ENCODE measurements around the gene PAX9. TPM values are rescaled to one million over a fixed set of nuclear protein-coding genes. Genes with fewer than 3 reads are reported as not detected.

PAX9 gene
- total and polyA plus RNA-seq, 9 of the 15 experiments (the other 6 are each of a cell fraction or from before 2014, with no cell fraction given), result 0.87 to 2.4 (median 1.3) TPM

GRCh38 chr14:36653962-36654793, 7.5 kb upstream of the PAX9 start:
- CTCF ChIA-PET (ENCODE audit: low intra/inter-chr PET ratio), result no interaction called here
- FAIRE-seq, result no peak
- no peaks in the 10 kb centered on the region; a peak in 2 of 5 replicates for H3K27me3 ChIP-seq (ENCODE audit: control insufficient read depth in 2 of 2, insufficient read depth in 2 of 2, low read length in 2 of 2)
- no peak overlapping the region for H2AFZ ChIP-seq (ENCODE audit: low read depth, low read length)
- H3K4me2 ChIP-seq (ENCODE audit: insufficient read depth, low read length), result no peak overlapping the region
- no peak overlapping the region for H3K27ac ChIP-seq (ENCODE audit: extremely low read depth, low read depth, low read length)
- H3K4me3 ChIP-seq, result no peak overlapping the region
- no peaks in the 10 kb centered on the region; the same call in 1 of the 2 replicates for H3K9me3 ChIP-seq (replicated peaks; ENCODE audit: control insufficient read depth, insufficient read depth, low read depth, low read length)
- intact Hi-C loops (cut with micrococcal nuclease) (no loop called here), in situ Hi-C loops (cut with MboI) (no loop called here)
- H3K4me1 ChIP-seq (replicated peaks in 1 of 2; ENCODE audit: control insufficient read depth in 2 of 2, insufficient read depth in 2 of 2, low read length in 2 of 2), result peaks cover 0 to 5% of the 10 kb centered on the region in 2 experiments; a peak in 2 of 5 replicates
- ATAC-seq, result no peak
- no peaks in the 10 kb centered on the region for H3K79me2 ChIP-seq (ENCODE audit: control insufficient read depth, insufficient read depth, low read length)
- POLR2A ChIA-PET, result no interaction called here
- 34% methylated on average over 27 of the region's 31 CpGs for WGBS (ENCODE audit: insufficient coverage, low coverage, missing lambda C conversion rate)
- H3K36me3 ChIP-seq (ENCODE audit: control insufficient read depth, insufficient read depth, low read length), result no peaks in the 10 kb centered on the region
- no peaks in the 10 kb centered on the region for H4K20me1 ChIP-seq (replicated peaks; ENCODE audit: control insufficient read depth, insufficient read depth, low read length)
- BruUV-seq (replicated peaks), result no TSS peak
- no peak for DNase-seq (ENCODE audit: extremely low read depth in 1 of 4, low spot score in 3 of 4)
- no peaks in the 10 kb centered on the region for H3K9me1 ChIP-seq (ENCODE audit: control insufficient read depth, insufficient read depth, low read length)
- H3K9ac ChIP-seq (ENCODE audit: insufficient read depth in 1 of 2, low read depth in 2 of 2, low read length in 2 of 2), result no peak overlapping the region
- TF ChIP-seq SIN3B (IDR thresholded peaks at IDR 0.05; ENCODE audit: low read depth), result no peak
- TF ChIP-seq CEBPZ (IDR thresholded peaks at IDR 0.05; ENCODE audit: borderline replicate concordance, low read depth, low read length), result no peak
- no peak for TF ChIP-seq ZNF655 (CRISPR knock-in tag; IDR thresholded peaks at IDR 0.05)
- TF ChIP-seq ZNF124 (CRISPR knock-in tag; IDR thresholded peaks at IDR 0.05), result no peak
- TF ChIP-seq LCOR (CRISPR knock-in tag; IDR thresholded peaks at IDR 0.05), result no peak
- TF ChIP-seq BCOR (IDR thresholded peaks at IDR 0.05), result no peak
- TF ChIP-seq BCL6 (CRISPR knock-in tag; IDR thresholded peaks at IDR 0.05), result no peak
- TF ChIP-seq ZNF41 (CRISPR knock-in tag; conservative IDR thresholded peaks at IDR 0.05), result no peak
- TF ChIP-seq AFF1 (IDR thresholded peaks at IDR 0.05; ENCODE audit: low read depth in 1 of 2, partially characterized antibody in 2 of 2), result no peak
- TF ChIP-seq ZNF280A (IDR thresholded peaks at IDR 0.05; ENCODE audit: low read depth, partially characterized antibody), result no peak
- TF ChIP-seq CBX3 (IDR thresholded peaks at IDR 0.05; ENCODE audit: borderline replicate concordance in 1 of 2, low read length in 2 of 2), result no peak

Data from K562 (cell line).